Camera-type eye (tissue), 1 donor: Measurements from ENCODE around the gene TTC9B. TPM values are rescaled to one million over a fixed set of nuclear protein-coding genes. Genes with fewer than 3 reads are reported as not detected.

Experiments used
- total RNA-seq: library from RNA; depleted of rRNA; stranded (reverse); fragments of >200 nt; gene quantifications from one replicate; pipeline ENCODE4 v1.2.3, GENCODE V29; 2014

TTC9B gene
- total RNA-seq: 5.7 TPM

DNA sequence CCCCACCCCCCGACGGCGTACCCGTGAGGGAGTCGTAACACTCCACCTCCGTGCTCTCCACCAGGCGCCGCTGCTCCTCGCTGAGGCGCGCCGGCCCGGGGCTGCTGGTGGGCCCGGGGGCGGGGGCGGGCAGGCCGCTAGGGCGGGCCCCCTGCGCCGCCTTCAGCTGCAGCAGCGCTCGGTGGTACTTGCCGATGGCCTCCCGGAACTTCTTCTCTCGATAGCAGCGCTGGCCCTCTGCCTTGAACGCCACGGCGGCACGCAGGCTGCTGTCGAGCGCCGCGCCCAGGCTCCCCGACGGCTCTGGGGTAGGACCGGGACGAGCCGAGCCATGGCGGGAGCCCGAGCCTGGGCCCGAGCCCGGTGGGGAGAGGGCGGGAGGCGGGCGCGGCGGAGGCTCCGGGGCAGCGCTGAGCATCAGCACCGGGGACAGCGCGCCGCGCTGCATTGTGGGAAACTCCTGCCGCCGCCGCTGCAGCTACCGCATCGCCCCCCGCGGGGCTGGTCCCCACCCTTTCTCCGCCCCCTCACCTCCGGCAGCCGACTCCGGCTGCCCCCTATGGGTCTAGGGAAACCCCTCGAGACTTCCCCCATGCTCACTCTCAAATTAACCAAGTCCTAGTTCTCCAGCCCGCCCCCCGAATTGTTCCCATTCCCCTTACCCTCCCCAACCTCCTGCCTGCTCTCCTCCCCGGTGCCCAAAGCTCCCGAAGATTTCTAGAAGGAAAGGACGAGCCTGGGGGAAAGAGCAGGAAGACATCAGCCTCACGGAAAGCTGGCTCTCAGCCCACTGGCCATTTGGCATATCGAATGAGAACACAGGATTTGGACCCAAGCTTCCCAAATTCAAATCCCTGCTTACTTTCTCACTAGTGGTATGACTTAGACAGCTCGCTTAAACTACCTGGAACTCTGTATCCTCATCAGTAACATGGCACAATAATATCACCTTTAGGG lies at the start of gene TTC9B:
Gene TTC9B (minus strand): TSS at position 451 of the 957 bp plus-strand sequence. CDS start 3 bp downstream, at position 448.

DNA sequence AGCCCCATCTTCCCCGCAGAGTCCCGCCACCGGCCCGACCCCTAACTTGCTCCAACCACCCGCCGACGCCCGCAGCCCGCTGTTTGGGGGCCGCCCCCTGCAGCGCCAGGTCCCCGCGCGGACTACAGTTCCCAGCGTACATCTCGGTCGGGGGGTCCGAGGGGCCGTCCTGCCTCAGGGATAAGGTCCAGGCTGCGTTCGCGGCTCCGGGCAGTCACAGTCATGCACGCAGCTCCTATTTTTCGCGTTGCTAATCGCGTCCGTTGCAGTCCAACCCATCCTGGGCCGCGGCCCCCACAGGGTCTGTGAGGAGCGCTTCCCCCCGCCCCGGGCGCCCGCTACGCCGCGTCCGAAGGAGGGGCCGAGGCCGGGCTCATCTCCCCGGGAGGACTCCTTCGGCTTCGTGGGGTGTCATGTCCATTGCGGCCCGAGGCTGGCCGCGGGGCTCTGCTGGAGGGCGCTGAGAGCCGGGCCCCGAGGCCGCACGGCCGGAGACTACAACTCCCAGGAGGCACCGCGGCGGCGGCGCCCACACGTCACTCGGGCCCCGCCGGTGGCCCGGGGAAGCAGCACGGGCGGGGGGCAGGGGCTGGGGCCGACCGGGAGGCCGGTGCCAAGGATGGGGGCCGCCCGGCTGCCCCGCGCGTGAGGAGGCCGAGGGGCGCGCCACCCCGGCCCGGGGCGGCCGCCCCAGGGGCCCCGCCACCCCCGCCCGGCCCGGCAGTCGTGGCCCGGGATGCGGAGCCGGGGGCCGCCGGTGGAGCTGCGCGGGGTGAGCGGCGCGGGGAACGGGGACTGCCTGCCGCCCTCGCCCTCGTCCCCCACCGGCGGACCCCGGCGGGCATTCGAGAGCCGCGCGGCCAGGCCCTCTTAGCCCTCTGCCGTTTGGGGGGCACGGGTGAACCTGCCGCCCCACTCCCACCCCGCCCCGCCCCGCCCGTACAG lies 27.0 kb downstream of the TTC9B start, which contains the start of gene MAP3K10:
Gene MAP3K10 (plus strand): TSS at position 536 of the 945 bp plus-strand sequence. CDS start 606 bp downstream, outside the sequence.

Other genes with a start within 250 kb of the TTC9B start
- 64.5 TPM for gene PSMC4, start 247.2 kb downstream of the TTC9B start, total RNA-seq
- 19.0 TPM for gene ZNF546, start 221.3 kb downstream of the TTC9B start, total RNA-seq
- gene ZNF780B, start 162.2 kb downstream of the TTC9B start, total RNA-seq: 61.4 TPM
- 56.6 TPM for gene ZNF780A, start 127.4 kb downstream of the TTC9B start, total RNA-seq
- gene MAP3K10, start 27.0 kb downstream of the TTC9B start, total RNA-seq: 12.8 TPM
- not detected for gene CCNP, start 8.3 kb upstream of the TTC9B start, total RNA-seq
- gene AKT2, start 67.0 kb upstream of the TTC9B start, total RNA-seq: 174 TPM
- gene C19orf47, start 130.0 kb upstream of the TTC9B start, total RNA-seq: 16.4 TPM
- gene PLD3, start 130.3 kb upstream of the TTC9B start, total RNA-seq: 371 TPM
- not detected for gene HIPK4, start 171.8 kb upstream of the TTC9B start, total RNA-seq
- 13.4 TPM for gene PRX, start 195.0 kb upstream of the TTC9B start, total RNA-seq
- 4.1 TPM for gene SERTAD1, start 207.6 kb upstream of the TTC9B start, total RNA-seq
- gene SERTAD3, start 226.0 kb upstream of the TTC9B start, total RNA-seq: 15.1 TPM
- 43.0 TPM for gene BLVRB, start 247.4 kb upstream of the TTC9B start, total RNA-seq
- 14.8 TPM for gene SPTBN4, start 248.6 kb upstream of the TTC9B start, total RNA-seq